ENCODE measurements around the gene ADCY5. TPM values are rescaled to one million over a fixed set of nuclear protein-coding genes. Genes with fewer than 3 reads are reported as not detected.

The ADCY5 gene
- total RNA-seq, 2 donors from 2014 or later: 3.9 to 5.2 TPM

DNA sequence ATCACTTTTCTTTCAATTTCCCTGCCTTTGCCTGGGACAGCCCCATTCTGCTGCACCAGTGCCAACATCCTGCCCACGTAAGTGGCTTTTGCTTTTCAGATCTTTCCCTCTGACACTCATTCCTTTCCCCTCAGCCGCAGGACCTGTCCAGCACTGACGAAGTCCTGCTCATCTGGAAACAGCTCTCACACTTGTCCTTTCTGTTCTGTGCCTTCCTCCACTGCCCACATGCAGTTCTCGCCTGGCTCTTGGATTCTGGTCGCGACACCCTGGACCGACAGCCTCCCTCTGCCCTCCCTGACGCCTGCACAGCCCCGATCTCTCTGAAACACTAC, 99.7 kb downstream of the ADCY5 start:
- no peak overlapping the region for H3K9ac ChIP-seq (ENCODE audit: extremely low read depth, low read length, poor library complexity, severe bottlenecking)
- no peaks in the 10 kb centered on the region for H3K27me3 ChIP-seq (ENCODE audit: control insufficient read depth, insufficient read depth, low read length, poor library complexity, severe bottlenecking)
- H3K4me1 Mint-ChIP-seq: peaks cover 12% of the 10 kb centered on the region
- no peak overlapping the region for H3K4me3 Mint-ChIP-seq
- DNase-seq: no peak
- H3K36me3 ChIP-seq (ENCODE audit: control insufficient read depth, insufficient read depth, low read length): no peaks in the 10 kb centered on the region
- H3K27me3 Mint-ChIP-seq (ENCODE audit: insufficient read depth): peaks cover 6% of the 10 kb centered on the region
- H3K4me3 ChIP-seq (ENCODE audit: low read length): no peak overlapping the region
- no peak overlapping the region for H3K27ac Mint-ChIP-seq
- no peaks in the 10 kb centered on the region for H3K4me1 ChIP-seq (ENCODE audit: control insufficient read depth, insufficient read depth, low read length)
- H3K9me3 ChIP-seq (ENCODE audit: control insufficient read depth, low read length): no peaks in the 10 kb centered on the region
- WGBS, 2 experiments (ENCODE audit: insufficient coverage in 1 of 2, insufficient read length in 1 of 2): 85 to 87% methylated on average over 9 of the region's 9 CpGs
- no peak overlapping the region for H3K27ac ChIP-seq (ENCODE audit: low read depth, low read length)
- H3K36me3 Mint-ChIP-seq (ENCODE audit: low read depth): no peaks in the 10 kb centered on the region
- TF ChIP-seq, protein P1, sequence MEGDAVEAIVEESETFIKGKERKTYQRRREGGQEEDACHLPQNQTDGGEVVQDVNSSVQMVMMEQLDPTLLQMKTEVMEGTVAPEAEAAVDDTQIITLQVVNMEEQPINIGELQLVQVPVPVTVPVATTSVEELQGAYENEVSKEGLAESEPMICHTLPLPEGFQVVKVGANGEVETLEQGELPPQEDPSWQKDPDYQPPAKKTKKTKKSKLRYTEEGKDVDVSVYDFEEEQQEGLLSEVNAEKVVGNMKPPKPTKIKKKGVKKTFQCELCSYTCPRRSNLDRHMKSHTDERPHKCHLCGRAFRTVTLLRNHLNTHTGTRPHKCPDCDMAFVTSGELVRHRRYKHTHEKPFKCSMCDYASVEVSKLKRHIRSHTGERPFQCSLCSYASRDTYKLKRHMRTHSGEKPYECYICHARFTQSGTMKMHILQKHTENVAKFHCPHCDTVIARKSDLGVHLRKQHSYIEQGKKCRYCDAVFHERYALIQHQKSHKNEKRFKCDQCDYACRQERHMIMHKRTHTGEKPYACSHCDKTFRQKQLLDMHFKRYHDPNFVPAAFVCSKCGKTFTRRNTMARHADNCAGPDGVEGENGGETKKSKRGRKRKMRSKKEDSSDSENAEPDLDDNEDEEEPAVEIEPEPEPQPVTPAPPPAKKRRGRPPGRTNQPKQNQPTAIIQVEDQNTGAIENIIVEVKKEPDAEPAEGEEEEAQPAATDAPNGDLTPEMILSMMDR (conservative IDR thresholded peaks at IDR 0.05): no peak
- no peaks in the 10 kb centered on the region for H3K9me3 Mint-ChIP-seq

DNA sequence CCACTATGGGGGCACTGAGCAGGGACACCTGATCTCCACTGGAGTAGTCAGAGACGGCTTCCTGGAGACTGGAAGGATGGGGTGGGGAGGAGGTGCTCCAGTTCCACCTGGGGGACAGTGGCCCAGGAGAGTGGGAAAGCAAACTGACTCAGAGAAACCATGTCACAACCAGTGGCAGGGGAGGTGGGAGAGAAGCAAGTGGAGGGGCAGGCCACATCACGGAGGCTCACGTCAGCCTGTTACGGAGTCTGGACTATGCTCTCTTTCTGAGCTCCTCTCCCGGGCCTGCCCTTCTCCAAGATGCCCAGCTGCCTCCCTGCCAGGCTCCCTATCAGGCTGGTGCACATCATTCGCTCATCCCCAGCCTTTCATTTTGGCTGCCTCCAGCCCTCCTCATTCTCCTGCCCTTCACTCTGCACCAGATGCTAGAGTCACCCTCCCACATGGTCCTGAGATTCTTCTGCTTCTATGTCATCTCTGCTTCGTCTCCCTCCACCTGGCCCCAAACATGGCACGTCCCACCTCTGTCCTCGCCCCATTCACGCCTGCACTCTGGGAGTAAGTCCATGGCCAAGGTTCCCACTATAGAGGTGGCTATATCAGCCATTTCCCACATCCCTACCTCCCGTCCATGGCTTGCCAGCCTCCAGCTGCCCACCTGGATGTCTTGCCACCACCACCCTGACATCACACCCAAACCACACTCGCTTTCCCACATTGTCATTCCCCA, 100.3 kb downstream of the ADCY5 start:
- Mint-ChIP-seq H3K4me3 (no peak overlapping the region), H3K9me3 (no peaks in the 10 kb centered on the region), H3K36me3 (ENCODE audit: low read depth) (no peaks in the 10 kb centered on the region), H3K27ac (no peak overlapping the region), H3K4me1 (peaks cover 12% of the 10 kb centered on the region), H3K27me3 (ENCODE audit: insufficient read depth) (peaks cover 6% of the 10 kb centered on the region)
- WGBS, 2 experiments (ENCODE audit: insufficient coverage in 1 of 2, insufficient read length in 1 of 2): 88 to 90% methylated on average over 4 to 12 of the region's 12 CpGs
- no peak overlapping the region for H3K9ac ChIP-seq (ENCODE audit: extremely low read depth, low read length, poor library complexity, severe bottlenecking)
- DNase-seq: no peak
- no peak overlapping the region for H3K4me3 ChIP-seq (ENCODE audit: low read length)
- H3K36me3 ChIP-seq (ENCODE audit: control insufficient read depth, insufficient read depth, low read length): no peaks in the 10 kb centered on the region
- TF ChIP-seq, protein P1 (conservative IDR thresholded peaks at IDR 0.05): no peak
- no peaks in the 10 kb centered on the region for H3K27me3 ChIP-seq (ENCODE audit: control insufficient read depth, insufficient read depth, low read length, poor library complexity, severe bottlenecking)
- no peaks in the 10 kb centered on the region for H3K9me3 ChIP-seq (ENCODE audit: control insufficient read depth, low read length)
- no peaks in the 10 kb centered on the region for H3K4me1 ChIP-seq (ENCODE audit: control insufficient read depth, insufficient read depth, low read length)
- H3K27ac ChIP-seq (ENCODE audit: low read depth, low read length): no peak overlapping the region

DNA sequence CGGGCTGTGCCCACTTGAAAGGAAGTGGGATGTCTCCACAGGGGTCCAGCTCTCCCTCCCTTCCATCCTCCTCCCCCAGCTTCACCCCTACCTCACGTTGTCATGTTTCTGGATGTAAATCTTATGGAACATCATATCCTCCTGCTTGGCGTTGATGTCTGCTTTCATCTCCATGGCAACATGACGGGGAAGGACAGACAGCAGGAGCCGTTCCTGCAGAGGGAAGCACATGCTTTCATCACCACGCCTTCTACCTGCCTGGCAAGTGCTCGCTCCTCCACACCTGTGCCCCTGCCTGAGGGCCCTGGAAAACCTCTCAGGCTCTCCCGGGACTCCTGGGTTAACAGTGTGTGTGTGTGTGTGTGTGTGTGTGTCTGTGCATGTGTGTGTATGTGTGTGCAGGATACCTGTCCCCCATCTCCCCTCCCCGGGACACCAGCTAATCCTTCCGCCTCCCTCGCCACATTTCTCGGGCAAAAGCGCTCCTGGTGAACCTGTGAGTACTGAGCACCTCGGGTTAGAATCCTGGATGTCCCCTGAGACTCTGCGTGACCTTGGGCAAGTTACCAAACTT, 101.1 kb downstream of the ADCY5 start:
- H3K4me1 ChIP-seq (ENCODE audit: control insufficient read depth, insufficient read depth, low read length): peaks cover 6% of the 10 kb centered on the region
- no peaks in the 10 kb centered on the region for H3K9me3 Mint-ChIP-seq
- 86 to 95% methylated on average over 7 to 15 of the region's 15 CpGs for WGBS, 2 experiments (ENCODE audit: insufficient coverage in 1 of 2, insufficient read length in 1 of 2)
- H3K36me3 ChIP-seq (ENCODE audit: control insufficient read depth, insufficient read depth, low read length): no peaks in the 10 kb centered on the region
- no peak overlapping the region for H3K9ac ChIP-seq (ENCODE audit: extremely low read depth, low read length, poor library complexity, severe bottlenecking)
- H3K4me3 Mint-ChIP-seq: no peak overlapping the region
- TF ChIP-seq, protein P1 (conservative IDR thresholded peaks at IDR 0.05): no peak
- no peaks in the 10 kb centered on the region for H3K27me3 ChIP-seq (ENCODE audit: control insufficient read depth, insufficient read depth, low read length, poor library complexity, severe bottlenecking)
- H3K9me3 ChIP-seq (ENCODE audit: control insufficient read depth, low read length): no peaks in the 10 kb centered on the region
- peaks cover 4% of the 10 kb centered on the region for H3K27me3 Mint-ChIP-seq (ENCODE audit: insufficient read depth)
- no peaks in the 10 kb centered on the region for H3K36me3 Mint-ChIP-seq (ENCODE audit: low read depth)
- H3K4me3 ChIP-seq (ENCODE audit: low read length): no peak overlapping the region
- no peak overlapping the region for H3K27ac Mint-ChIP-seq
- DNase-seq: no peak
- H3K4me1 Mint-ChIP-seq: peaks cover 15% of the 10 kb centered on the region
- H3K27ac ChIP-seq (ENCODE audit: low read depth, low read length): no peak overlapping the region
